PC-3 (cell line): Measurements from ENCODE around the gene ZIC2. TPM values are rescaled to one million over a fixed set of nuclear protein-coding genes. Genes with fewer than 3 reads are reported as not detected.

Experiments used
- ATAC-seq: fragments of 200-7000 bp; cut with Tn5 transposase; 2 replicates; pipeline ENCODE4 v1.9.1; 2020; ENCODE audit warnings: mild to moderate bottlenecking, moderate library complexity
- BruUV-seq: library from RNA; stranded (reverse); fragments of 400-500 nt; replicated peaks from 2 replicates; lab custom pipeline; 2021; lab: Mats Ljungman, UMichigan
- CTCF ChIA-PET: fragments of 300-600 bp; sonication (Branson Sonifier 250); formaldehyde crosslinking; loops from one replicate; lab custom pipeline; 2022; ENCODE audit warnings: antibody characterized with exemption; lab: Charles Lee
- POLR2A ChIA-PET: fragments of 300-600 bp; sonication (Branson Sonifier 250); formaldehyde crosslinking; loops from one replicate; lab custom pipeline; 2022; ENCODE audit warnings: antibody characterized with exemption; ENCODE audit not compliant: unreplicated experiment; lab: Charles Lee
- DNase-seq: peaks from one replicate; pipeline ENCODE4 v3.0.0-alpha.2; 2015
- H2AFZ ChIP-seq: fragments of 300-600 bp; sonication (generic); 2 replicates; pipeline ENCODE4 v1.6.0; 2016; ENCODE audit warnings: antibody characterized with exemption, low read length
- H3F3A ChIP-seq: fragments of 300-600 bp; sonication (generic); one replicate; pipeline ENCODE4 v1.6.0; 2017; ENCODE audit warnings: antibody characterized with exemption, low read length, control low read depth, mild to moderate bottlenecking; ENCODE audit not compliant: unreplicated experiment
- H3K27ac ChIP-seq: fragments of 300-600 bp; sonication (generic); 2 replicates; pipeline ENCODE4 v1.5.1; 2016; ENCODE audit warnings: mild to moderate bottlenecking, low read length
- H3K27me3 ChIP-seq: fragments of 300-600 bp; sonication (generic); 2 replicates; pipeline ENCODE4 v1.6.1; 2016; ENCODE audit warnings: low read length, mixed read lengths
- H3K36me3 ChIP-seq: fragments of 300-600 bp; sonication (generic); 2 replicates; pipeline ENCODE4 v1.6.1; 2016; ENCODE audit warnings: low read depth, mixed run types, low read length, mixed read lengths
- H3K4me1 ChIP-seq: fragments of 300-600 bp; sonication (generic); 2 replicates; pipeline ENCODE4 v1.5.1; 2016; ENCODE audit warnings: low read length; ENCODE audit not compliant: insufficient read depth
- H3K4me2 ChIP-seq: fragments of 300-600 bp; sonication (generic); 2 replicates; pipeline ENCODE4 v1.6.0; 2016; ENCODE audit warnings: low read length
- H3K4me3 ChIP-seq: fragments of 300-600 bp; sonication (generic); 2 replicates; pipeline ENCODE4 v1.5.1; 2016; ENCODE audit warnings: mild to moderate bottlenecking, low read length, mixed read lengths
- H3K79me2 ChIP-seq: fragments of 300-600 bp; sonication (generic); 2 replicates; pipeline ENCODE4 v1.6.1; 2017; ENCODE audit warnings: low read length, mixed read lengths
- H3K9ac ChIP-seq: fragments of 300-600 bp; sonication (generic); 2 replicates; pipeline ENCODE4 v1.6.0; 2016; ENCODE audit warnings: mild to moderate bottlenecking, low read length
- H3K9me2 ChIP-seq: fragments of 300-600 bp; sonication (generic); replicated peaks from 2 replicates; pipeline ENCODE4 v1.6.1; 2016; ENCODE audit warnings: mixed run types, low read length, mixed read lengths
- H3K9me3 ChIP-seq: fragments of 300-600 bp; sonication (generic); 2 replicates; pipeline ENCODE4 v1.6.1; 2016; ENCODE audit warnings: low read length, mixed read lengths
- H4K20me1 ChIP-seq: fragments of 300-600 bp; sonication (generic); 2 replicates; pipeline ENCODE4 v1.6.1; 2016; ENCODE audit warnings: low read length, mixed read lengths
- CTCF ChIP-seq: fragments of 300-600 bp; sonication (generic); conservative IDR thresholded peaks from 2 replicates; pipeline ENCODE4 v1.5.1; 2017; ENCODE audit warnings: antibody characterized with exemption, low read depth, mild to moderate bottlenecking, low read length
- EZH2 ChIP-seq: fragments of 300-600 bp; sonication (generic); IDR thresholded peaks from one replicate; pipeline ENCODE4 v1.6.1; 2017; ENCODE audit warnings: antibody characterized with exemption, mild to moderate bottlenecking, low read length; ENCODE audit not compliant: unreplicated experiment
- EZH2phosphoT487 ChIP-seq: fragments of 300-600 bp; sonication (generic); IDR thresholded peaks from 2 replicates; pipeline ENCODE4 v1.6.1; 2018; ENCODE audit warnings: mild to moderate bottlenecking, antibody characterized with exemption, low read length, borderline replicate concordance
- intact Hi-C: fragments of 100-400 bp; cut with micrococcal nuclease; formaldehyde crosslinking; loops from 2 replicates; pipeline ENCODE4 v1.9.0; 2023
- total RNA-seq: library from RNA; depleted of rRNA; stranded (reverse); fragments of >200 nt; gene quantifications from 2 replicates; pipeline ENCODE4 v1.2.3, GENCODE V29; 2014

Gene ZIC2
- total RNA-seq, 1 experiment from 2014 or later: not detected

- no peak for DNase-seq
- no peak overlapping the region for H3K4me2 ChIP-seq
- intact Hi-C loops: no loop called here
- no peaks in the 10 kb centered on the region for H3K36me3 ChIP-seq
- TF ChIP-seq EZH2: peak; percentile 79
- no peak for TF ChIP-seq CTCF
- TF ChIP-seq EZH2phosphoT487: peak; percentile 40; the same call in 1 of the 2 replicates
- no peaks in the 10 kb centered on the region for H3K9me2 ChIP-seq
- BruUV-seq: no TSS peak
- no peaks in the 10 kb centered on the region for H4K20me1 ChIP-seq
- POLR2A ChIA-PET: no interaction called here
- no peak overlapping the region for H3K27ac ChIP-seq
- H3K9me3 ChIP-seq: no peaks in the 10 kb centered on the region
- H3F3A ChIP-seq: no peaks in the 10 kb centered on the region
- no peak overlapping the region for H2AFZ ChIP-seq
- CTCF ChIA-PET: no interaction called here
- H3K4me3 ChIP-seq: no peak overlapping the region
- no peaks in the 10 kb centered on the region for H3K4me1 ChIP-seq
- H3K79me2 ChIP-seq: no peaks in the 10 kb centered on the region
- H3K27me3 ChIP-seq: peaks cover 74% of the 10 kb centered on the region
- ATAC-seq: no peak
- H3K9ac ChIP-seq: no peak overlapping the region
Measured at GRCh38 chr13:99956473-99957349, 24.9 kb upstream of the ZIC2 start.

- POLR2A ChIA-PET: no interaction called here
- no peak overlapping the region for H3K4me3 ChIP-seq
- no peak overlapping the region for H3K4me2 ChIP-seq
Measured at GRCh38 chr13:99958406-99959126, 23.0 kb upstream of the ZIC2 start.

More at GRCh38 chr13:99958406-99959126, 23.0 kb upstream of the ZIC2 start:
- intact Hi-C loops: no loop called here
- Histone ChIP-seq H3K9me2 (no peaks in the 10 kb centered on the region), H3K9me3 (no peaks in the 10 kb centered on the region), H2AFZ (no peak overlapping the region), H3K9ac (no peak overlapping the region), H3F3A (no peaks in the 10 kb centered on the region), H4K20me1 (no peaks in the 10 kb centered on the region), H3K27ac (no peak overlapping the region), H3K36me3 (no peaks in the 10 kb centered on the region), H3K27me3 (peaks cover 80% of the 10 kb centered on the region), H3K4me1 (no peaks in the 10 kb centered on the region), H3K79me2 (no peaks in the 10 kb centered on the region)
- DNase-seq (no peak), ATAC-seq (no peak)
- CTCF ChIA-PET: no interaction called here
- no TSS peak for BruUV-seq
- no peak for TF ChIP-seq EZH2
- TF ChIP-seq CTCF: no peak
- TF ChIP-seq EZH2phosphoT487: no peak
